ENCODE data around the gene RTP3. TPM values are rescaled to one million over a fixed set of nuclear protein-coding genes. Genes with fewer than 3 reads are reported as not detected.

RTP3 gene
- polyA plus RNA-seq, 1 of the 3 experiments (the other 2 are of a cell fraction), result not detected

DNA sequence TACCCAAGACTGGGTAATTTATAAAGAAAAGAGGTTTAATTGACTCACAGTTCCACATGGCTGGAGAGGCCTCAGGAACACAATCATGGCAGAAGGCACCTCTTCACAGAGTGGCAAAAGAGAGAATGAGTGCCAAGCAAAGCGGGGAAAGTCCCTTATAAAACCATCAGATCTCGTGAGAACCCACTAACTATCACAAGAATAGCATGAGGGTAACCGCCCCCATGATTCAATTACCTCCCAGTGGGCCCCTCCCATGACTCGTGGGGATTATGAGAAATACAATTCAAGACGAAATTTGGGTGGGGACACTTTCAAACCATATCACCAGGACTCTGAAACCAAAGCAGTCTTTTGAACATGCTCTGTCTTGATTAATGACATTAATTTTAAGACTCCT lies 7.0 kb downstream of the RTP3 start (continued):
- TF ChIP-seq, protein P1, sequence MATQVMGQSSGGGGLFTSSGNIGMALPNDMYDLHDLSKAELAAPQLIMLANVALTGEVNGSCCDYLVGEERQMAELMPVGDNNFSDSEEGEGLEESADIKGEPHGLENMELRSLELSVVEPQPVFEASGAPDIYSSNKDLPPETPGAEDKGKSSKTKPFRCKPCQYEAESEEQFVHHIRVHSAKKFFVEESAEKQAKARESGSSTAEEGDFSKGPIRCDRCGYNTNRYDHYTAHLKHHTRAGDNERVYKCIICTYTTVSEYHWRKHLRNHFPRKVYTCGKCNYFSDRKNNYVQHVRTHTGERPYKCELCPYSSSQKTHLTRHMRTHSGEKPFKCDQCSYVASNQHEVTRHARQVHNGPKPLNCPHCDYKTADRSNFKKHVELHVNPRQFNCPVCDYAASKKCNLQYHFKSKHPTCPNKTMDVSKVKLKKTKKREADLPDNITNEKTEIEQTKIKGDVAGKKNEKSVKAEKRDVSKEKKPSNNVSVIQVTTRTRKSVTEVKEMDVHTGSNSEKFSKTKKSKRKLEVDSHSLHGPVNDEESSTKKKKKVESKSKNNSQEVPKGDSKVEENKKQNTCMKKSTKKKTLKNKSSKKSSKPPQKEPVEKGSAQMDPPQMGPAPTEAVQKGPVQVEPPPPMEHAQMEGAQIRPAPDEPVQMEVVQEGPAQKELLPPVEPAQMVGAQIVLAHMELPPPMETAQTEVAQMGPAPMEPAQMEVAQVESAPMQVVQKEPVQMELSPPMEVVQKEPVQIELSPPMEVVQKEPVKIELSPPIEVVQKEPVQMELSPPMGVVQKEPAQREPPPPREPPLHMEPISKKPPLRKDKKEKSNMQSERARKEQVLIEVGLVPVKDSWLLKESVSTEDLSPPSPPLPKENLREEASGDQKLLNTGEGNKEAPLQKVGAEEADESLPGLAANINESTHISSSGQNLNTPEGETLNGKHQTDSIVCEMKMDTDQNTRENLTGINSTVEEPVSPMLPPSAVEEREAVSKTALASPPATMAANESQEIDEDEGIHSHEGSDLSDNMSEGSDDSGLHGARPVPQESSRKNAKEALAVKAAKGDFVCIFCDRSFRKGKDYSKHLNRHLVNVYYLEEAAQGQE (IDR thresholded peaks at IDR 0.05; ENCODE audit: low read depth, low read length), result no peak
- TF ChIP-seq MXI1 (IDR thresholded peaks at IDR 0.05; ENCODE audit: low read depth, low read length) (no peak), POLR2AphosphoS5 (IDR thresholded peaks at IDR 0.05; ENCODE audit: low read depth, low read length) (no peak), NRF1 (IDR thresholded peaks at IDR 0.05; ENCODE audit: low read depth, low read length) (no peak), RFX5 (IDR thresholded peaks at IDR 0.05; ENCODE audit: low read length) (no peak), JUND (IDR thresholded peaks at IDR 0.05) (no peak), ELF1 (IDR thresholded peaks at IDR 0.05) (no peak)

- 63% methylated on average over 8 of the region's 10 CpGs for WGBS (ENCODE audit: low lambda C conversion rate)
- Histone ChIP-seq H3K9me2 (no peaks in the 10 kb centered on the region), H3K79me2 (ENCODE audit: insufficient read depth) (no peaks in the 10 kb centered on the region), H3K4me1 (ENCODE audit: control insufficient read depth in 1 of 2, insufficient read depth in 2 of 2, low read depth in 1 of 2, low read length in 1 of 2) (peaks cover 0 to 6% of the 10 kb centered on the region in 2 experiments; a peak in 1 of 4 replicates), H3F3A (replicated peaks; ENCODE audit: insufficient read depth) (no peaks in the 10 kb centered on the region), H2AFZ (ENCODE audit: low read depth) (no peak overlapping the region), H3K27me3 (ENCODE audit: insufficient read depth) (no peaks in the 10 kb centered on the region), H3K4me2 (no peak overlapping the region), H4K20me1 (ENCODE audit: insufficient read depth) (no peaks in the 10 kb centered on the region), H3K36me3 (replicated peaks in 1 of 2; ENCODE audit: control insufficient read depth in 1 of 2, insufficient read depth in 2 of 2, low read length in 1 of 2) (no peaks in the 10 kb centered on the region), H3K9me3 (no peaks in the 10 kb centered on the region), H3K9ac (no peak overlapping the region), H3K4me3 (ENCODE audit: low read depth in 2 of 2, low read length in 1 of 2) (no peak overlapping the region), H3K27ac (ENCODE audit: low read depth in 2 of 2, low read length in 1 of 2) (no peak overlapping the region)
- ChIA-PET POLR2A (no interaction called here), CTCF (interaction anchor here (0.7 to 1.5 kb wide), 3 partner anchors 18 to 52 kb away, joined by 3 to 5 read pairs (median 3); no protein-coding TSS in a partner anchor)
- TF ChIP-seq IRF3 (IDR thresholded peaks at IDR 0.05; ENCODE audit: low read depth, low read length) (no peak), NFIC (IDR thresholded peaks at IDR 0.05; ENCODE audit: borderline replicate concordance) (no peak), CHD2 (IDR thresholded peaks at IDR 0.05; ENCODE audit: low read length, partially characterized antibody) (no peak), SMC3 (IDR thresholded peaks at IDR 0.05; ENCODE audit: low read depth, low read length) (no peak), FOXJ3 (CRISPR knock-in tag; IDR thresholded peaks at IDR 0.05) (no peak), CTCF (IDR thresholded peaks at IDR 0.05) (no peak), GABPA (IDR thresholded peaks at IDR 0.05; ENCODE audit: low read depth) (no peak), EP300 (IDR thresholded peaks at IDR 0.05; ENCODE audit: borderline replicate concordance in 1 of 2, low read depth in 1 of 2, low read length in 1 of 2) (no peak), GATA2 (CRISPR knock-in tag; IDR thresholded peaks at IDR 0.05) (no peak), RXRA (IDR thresholded peaks at IDR 0.05; ENCODE audit: borderline replicate concordance, low read depth) (no peak), EZH2phosphoT487 (IDR thresholded peaks at IDR 0.05; ENCODE audit: borderline replicate concordance, low read depth) (no peak), MEF2A (IDR thresholded peaks at IDR 0.05; ENCODE audit: borderline replicate concordance, low read depth) (no peak), ZBTB33 (IDR thresholded peaks at IDR 0.05; ENCODE audit: borderline replicate concordance, low read depth) (no peak), YY1 (IDR thresholded peaks at IDR 0.05; ENCODE audit: low read depth) (no peak), SIN3A (IDR thresholded peaks at IDR 0.05; ENCODE audit: borderline replicate concordance, low read depth, low read length) (no peak), RFX5 (IDR thresholded peaks at IDR 0.05; ENCODE audit: low read length) (no peak), TAF1 (IDR thresholded peaks at IDR 0.05; ENCODE audit: borderline replicate concordance, low read depth, low read length) (no peak), JUND (IDR thresholded peaks at IDR 0.05) (no peak)
- TF ChIP-seq, protein P2, sequence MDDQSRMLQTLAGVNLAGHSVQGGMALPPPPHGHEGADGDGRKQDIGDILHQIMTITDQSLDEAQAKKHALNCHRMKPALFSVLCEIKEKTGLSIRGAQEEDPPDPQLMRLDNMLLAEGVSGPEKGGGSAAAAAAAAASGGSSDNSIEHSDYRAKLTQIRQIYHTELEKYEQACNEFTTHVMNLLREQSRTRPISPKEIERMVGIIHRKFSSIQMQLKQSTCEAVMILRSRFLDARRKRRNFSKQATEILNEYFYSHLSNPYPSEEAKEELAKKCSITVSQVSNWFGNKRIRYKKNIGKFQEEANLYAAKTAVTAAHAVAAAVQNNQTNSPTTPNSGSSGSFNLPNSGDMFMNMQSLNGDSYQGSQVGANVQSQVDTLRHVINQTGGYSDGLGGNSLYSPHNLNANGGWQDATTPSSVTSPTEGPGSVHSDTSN (IDR thresholded peaks at IDR 0.05), result no peak
- no peak for DNase-seq
These were observed 8.2 kb downstream of the RTP3 start for GRCh38 chr3:46505953-46506352.
